CD4-positive, alpha-beta T cell treated with Interleukin-6 at 100 ng/mL for 8 hours (primary cell): ENCODE data around the gene DYNC2H1.

ENCODE experiments used
- DNase-seq: peaks from one replicate; pipeline ENCODE4 v3.0.0-alpha.2; 2020; ENCODE audit warnings: mixed read lengths, low spot score

Gene DYNC2H1

DNA sequence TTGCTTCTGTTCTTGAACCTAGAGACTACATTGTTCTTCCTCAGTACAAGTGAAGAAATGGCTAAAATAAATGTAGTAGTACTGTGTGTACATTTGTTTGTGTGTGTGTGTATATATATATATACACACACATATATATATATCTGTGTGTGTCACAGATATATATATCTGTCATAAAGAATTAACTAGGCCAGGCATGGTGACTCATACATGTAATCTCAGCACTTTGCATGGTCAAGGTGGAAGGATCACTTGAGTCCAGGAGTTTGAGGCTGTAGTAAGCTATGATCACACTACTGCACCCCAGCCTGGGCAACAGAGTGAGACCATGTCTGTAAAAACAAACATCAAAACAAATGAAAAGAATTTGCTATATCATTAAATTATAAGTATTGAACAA is 164.8 kb downstream of the DYNC2H1 start:
- DNase-seq: no peak

DNA sequence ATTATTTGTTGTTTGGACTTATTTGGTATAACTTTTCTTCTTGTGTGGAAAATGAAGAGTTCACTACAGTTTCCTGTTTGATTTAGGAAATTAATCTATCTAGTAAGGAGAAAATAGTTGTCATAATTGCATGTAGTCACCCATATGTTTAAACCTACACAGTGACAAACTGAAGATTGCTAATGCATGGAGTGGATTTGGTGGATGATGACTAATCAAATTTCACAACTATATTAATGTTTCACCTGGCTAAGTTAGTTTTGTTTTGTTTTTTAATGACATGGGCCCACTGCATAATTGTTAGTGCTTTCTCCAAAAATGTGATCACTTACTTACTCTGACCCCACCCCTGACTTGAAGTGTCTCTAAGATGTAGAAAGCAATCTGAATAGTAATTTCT is 170.6 kb downstream of the DYNC2H1 start:
- no peak for DNase-seq

DNA sequence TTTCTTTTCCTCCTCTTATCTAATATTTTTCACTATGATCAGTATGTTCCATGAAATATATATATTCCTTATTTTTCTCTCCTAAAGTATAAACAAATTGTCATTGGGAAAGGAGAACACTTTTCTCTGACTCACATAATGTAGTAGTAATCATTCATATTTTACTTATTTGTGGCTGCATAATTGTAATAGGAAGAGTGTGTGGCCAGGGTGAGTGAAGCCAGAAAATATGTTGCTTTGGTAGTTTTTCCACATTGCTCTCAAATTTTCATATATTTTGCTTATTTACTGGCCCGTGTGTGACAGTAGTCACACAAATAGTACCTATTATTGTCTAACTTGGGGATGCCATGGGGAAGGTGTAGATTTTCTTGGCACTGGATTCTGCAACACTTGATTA is 172.1 kb downstream of the DYNC2H1 start:
- no peak for DNase-seq

DNA sequence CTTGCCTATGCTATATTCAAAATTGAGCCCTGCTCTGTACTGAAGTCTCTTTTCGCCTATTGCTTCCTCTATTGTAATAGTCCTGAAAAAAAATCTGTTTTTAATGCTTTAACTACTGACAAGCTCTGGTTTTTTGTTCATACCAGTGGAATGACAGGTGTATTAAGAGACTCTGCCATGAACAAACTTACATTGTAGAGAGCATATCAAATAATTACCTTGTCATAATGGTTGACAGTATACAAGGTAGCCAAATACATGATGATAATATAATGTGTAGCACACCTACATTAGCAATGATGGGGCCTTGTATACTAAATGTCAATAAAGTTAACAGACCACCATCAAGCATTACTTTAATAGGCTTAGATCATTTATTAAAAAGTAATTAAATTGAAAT is 175.0 kb downstream of the DYNC2H1 start:
- DNase-seq: no peak

DNA sequence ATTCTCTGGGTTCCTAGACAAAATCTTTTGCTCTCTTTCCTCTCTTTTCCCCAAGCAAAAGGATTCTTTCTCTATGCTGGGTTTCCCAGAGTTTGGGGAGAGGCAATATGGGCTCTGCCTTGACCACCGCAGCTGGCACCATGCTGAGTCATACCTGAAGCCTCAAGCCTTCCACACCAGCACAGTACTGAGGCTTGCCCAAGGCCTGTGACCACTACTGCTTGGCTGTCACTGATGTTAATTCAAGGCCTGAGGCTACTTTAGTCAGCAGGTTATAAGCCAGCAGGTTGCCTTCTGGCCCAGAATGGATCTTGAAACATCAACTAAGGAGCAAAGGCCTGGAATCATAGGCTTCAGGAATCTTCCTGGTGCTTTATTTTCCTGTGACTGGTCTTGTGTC is 185.3 kb downstream of the DYNC2H1 start:
- no peak for DNase-seq

DNA sequence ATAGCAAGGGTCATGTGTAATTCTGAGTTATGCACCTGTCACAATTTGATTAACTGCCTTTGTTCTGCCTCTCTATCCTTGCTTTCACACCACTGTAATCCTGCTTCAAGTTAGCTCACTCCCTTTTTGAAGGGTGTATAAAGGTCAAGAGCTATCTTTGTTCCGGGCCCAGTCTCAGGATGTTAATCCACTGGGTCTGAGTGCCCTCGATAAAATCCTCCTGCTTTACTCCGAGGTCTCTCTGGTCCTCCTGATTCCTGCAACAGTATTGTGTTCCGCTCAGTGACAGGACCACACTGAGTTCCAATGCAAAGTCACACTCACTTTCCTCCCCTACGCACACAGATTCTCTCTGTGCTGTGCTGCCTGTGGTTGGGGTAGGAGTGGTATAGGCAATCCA is 186.5 kb downstream of the DYNC2H1 start:
- DNase-seq: no peak

DNA sequence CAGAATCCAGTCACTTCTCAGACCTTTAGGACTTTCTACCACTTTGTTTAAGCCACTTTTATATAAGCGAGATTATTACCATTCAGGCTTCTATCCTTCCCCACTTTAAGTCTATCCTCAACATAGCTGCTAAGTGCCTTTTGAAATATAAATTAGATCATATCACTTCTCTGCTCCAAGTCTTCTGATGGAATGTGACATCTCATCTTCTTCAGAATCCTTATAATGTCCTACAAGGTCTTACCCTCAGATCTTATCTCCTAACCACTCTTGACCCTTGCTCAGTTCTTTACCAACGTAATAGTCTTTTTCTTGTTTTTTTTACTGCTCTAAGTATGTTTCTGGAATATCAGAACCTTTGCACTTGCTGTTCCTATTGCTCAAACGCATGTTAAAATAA is 188.7 kb downstream of the DYNC2H1 start:
- no peak for DNase-seq

DNA sequence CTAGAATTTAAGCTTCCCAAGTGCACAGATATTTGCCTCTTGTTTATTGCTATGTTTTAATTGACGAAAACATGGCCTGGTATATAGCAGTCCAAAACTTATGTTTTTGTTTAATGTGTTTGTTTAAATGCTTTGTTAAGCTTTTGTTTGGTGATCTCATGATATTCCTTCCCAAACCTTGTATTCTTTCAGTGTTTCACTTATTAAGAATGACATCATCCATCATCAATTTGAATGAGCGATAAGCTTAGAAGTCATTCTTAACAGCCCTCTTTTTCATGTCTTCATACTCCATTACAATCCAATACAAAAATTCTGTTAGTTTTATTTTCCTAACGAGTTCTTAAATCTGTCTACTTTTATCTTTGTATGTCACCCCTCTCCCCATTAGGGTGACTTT is 206.0 kb downstream of the DYNC2H1 start:
- no peak for DNase-seq

DNA sequence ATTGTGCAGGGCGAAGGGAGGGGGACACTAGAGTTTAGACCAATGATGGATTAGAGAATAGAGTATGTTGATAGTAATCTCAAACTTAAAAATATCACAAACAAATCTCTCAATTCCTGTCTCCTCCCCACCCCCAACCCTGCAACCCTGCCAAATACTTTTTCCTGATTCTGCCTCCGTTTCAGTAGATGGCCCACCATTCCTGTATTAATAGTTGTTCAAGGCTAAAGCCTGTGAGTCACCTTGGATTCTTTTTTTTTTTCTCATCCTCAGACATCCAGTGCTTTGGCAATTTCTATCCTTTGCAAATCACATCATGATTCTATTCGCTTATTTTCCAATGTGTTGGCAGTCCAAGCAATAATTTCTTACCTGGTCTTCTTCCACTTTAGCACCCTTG is 207.9 kb downstream of the DYNC2H1 start:
- no peak for DNase-seq

DNA sequence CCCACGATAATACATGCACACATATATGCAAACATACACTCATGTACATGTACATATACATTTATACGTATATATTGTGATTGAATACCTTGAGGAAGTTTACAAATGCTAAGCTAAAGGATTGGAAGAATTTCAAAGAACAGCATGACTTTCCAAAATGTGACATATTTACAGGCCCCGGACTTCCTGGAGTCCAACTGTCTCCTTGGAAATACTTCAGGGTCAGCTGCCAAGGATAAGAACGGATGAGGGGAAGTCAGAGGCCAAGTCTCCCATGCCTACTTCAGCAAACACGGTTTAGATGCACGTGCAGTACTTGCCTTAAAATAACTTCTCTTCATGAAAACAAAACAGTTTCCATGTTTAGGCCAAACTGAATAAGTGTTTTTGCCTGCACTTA is 213.6 kb downstream of the DYNC2H1 start:
- no peak for DNase-seq

DNA sequence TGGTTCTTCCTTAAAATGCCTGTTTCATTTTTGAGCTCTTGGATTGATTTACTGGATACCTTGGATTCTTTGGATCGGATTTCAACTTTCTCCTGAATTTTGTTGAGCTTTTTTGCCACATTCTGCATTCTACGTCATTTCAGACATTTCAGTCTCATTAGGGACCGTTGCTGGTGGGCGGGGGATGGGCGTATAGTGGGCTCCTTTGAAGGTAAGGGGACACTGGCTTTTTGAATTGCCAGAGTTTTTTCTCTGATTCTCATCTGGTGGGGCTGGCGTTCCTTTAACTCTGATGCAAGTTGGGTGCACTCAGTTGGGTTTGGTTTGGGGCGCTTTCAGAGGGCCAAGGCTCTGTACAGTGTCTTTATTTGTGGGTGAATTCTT is 216.5 kb downstream of the DYNC2H1 start:
- DNase-seq: no peak

DNA sequence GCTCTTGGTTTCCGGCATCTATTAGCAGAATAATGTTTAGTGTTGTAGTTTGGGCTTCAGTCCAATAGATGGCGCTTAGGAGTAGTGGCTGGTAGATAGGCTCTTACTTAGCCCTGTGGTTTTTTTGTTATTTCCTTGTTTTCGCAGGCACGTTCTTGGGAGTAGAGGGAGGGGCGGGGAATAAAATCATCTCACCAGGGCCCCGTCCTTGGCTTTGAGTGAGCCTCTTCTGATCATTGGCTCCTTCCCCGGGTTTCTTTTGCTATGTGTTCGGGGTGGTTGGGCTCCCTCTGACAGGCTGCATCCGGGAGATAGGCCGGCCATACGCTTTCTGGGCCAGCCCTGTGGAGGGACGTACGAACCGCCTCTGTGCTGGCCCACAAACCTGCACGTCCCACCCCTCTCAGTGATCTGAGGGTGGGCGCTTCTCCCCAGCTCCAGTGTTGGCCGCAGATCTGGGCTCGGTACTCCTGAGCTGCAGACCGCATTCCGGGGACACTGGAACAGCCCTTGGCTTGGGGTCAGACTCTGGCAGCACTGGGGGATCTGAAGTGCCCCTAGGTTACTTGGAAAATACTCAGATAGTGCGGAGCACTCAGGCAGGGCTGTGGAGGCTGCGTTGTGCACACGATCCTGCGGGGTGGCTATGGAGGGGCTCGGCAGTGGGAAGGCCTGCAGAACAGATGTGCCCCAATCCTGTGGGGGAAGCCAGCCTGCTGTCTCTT is 217.0 kb downstream of the DYNC2H1 start:
- peak; percentile 30 for DNase-seq

DNA sequence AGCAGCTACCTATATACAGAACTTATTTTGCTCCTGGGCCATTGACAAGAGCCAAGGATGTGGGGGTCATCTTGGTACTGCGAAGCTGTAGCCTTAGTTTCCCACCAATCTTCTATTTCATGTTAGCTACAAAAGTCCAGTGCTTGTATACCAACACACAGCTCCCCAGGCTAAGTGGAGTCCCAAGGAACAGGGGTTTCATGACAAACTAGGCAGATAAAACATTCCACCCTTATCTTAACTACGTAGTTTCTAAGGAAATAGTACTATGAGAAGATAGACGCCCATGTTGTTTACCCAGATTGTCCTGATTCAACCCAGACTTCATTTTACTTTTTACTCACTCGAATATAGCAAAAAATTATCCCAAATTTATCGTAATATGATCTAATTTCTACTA is 218.5 kb downstream of the DYNC2H1 start:
- DNase-seq: no peak

DNA sequence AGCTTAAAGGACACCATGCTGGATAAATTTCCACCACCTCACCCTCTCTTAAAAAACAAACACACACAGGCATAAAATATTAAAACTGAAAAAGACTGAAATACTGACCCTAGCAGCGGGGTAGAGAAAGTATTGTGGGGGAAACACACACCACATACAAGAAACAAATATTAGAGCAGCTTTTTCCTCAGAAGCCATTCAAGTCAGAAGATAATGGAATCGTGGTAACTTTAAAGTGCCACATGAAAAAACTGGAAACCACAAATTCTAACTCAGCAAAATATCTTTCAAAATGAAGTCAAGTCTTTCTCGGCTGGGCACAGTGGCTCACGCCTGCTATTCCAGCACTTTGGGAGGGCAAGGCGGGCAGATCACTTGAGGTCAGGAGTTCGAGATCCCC is 223.2 kb downstream of the DYNC2H1 start:
- no peak for DNase-seq

DNA sequence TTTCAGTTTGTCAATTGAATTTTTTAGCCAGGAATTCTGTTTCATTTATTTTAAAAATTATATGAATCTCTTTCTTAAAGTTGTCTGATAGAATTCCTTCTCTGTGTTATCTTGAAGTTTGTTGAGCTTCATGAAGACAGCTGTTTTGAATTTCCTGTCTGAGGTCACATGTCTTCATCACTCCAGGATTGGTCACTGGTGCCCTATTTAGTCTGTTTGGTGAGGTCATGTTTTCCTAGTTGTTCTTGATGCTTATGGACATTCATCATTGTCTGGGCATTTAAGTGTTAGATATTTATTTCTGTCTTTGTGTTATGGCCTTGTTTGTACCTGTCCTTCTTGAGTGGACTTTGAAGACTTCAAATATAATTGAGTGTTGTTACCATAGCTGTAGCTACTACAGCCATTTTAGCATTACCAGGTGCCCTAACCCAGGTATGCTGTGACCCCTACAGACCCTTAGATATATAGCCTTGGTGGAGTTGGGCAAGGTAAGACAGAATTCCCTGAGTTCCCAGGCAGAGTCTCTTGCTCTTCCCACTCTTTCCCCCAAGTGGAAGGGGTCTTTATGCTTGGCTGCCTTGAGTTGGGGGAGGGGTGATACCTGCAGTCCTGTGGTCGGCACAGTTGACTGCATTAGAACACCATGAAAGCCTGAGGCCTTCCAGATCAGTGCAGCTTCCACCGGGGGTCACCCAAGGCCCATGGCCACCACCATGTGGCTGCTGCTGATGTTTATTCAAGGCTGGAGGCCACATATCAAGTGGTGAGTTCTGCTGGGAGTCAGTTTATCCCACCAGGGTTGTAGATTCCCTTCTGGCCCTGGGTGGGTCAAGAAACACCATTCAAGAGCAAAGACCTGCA is 229.6 kb downstream of the DYNC2H1 start:
- DNase-seq: no peak

DNA sequence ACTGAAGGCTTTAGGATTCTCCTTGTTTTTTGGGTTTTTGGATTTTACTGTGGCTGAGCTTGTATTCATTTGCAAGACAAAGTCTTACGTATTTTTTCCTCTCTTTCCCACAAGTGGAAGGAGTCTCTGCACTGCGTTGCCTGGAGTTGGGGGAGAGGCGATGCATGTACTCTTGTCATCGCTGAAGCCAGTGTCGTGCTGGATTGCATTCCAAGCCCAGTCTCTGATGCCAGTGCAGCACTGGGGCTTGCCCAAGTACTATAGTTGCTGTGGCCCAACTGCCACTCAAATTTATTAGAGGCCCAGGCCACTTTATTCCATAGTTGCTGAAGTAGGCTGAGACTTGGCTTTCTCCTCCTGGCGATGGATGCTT is 230.2 kb downstream of the DYNC2H1 start:
- DNase-seq: no peak

DNA sequence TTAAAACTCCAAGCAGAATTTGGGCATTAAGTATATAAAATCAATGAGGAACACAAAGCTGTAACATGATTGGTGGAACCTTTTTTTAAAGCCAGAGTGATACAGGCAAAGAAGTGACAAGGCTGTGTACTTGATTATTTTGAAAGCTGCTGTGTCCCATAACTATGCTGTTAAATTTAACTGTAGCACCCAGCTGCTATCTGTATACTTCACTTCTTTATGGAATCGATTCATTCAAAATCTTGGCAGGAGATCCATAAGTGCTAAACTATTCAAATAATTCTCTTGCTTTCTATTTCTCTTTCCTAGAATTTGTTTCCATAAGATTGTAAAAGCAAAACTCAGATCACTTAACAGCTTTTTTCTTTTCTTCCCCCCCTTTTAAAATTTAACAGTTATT is 231.7 kb downstream of the DYNC2H1 start:
- no peak for DNase-seq

DNA sequence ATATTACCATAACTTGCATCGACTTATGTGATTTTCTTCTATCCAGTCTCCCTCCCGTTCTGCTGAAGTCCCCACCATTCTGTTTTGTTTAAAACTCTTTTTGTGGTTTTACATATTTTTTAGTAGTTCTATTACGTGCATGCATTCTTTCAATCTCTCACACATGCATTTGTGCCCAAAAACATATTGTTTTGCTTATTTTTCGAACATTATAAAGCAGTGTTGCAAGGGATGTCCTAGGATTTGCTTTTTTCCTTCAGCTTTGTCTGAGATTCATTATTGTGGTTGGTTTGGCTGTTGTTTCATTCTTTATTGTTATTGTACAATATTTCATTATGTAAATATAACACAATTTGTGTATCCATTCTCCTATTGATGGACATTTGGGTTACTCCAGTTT is 235.7 kb downstream of the DYNC2H1 start:
- no peak for DNase-seq

DNA sequence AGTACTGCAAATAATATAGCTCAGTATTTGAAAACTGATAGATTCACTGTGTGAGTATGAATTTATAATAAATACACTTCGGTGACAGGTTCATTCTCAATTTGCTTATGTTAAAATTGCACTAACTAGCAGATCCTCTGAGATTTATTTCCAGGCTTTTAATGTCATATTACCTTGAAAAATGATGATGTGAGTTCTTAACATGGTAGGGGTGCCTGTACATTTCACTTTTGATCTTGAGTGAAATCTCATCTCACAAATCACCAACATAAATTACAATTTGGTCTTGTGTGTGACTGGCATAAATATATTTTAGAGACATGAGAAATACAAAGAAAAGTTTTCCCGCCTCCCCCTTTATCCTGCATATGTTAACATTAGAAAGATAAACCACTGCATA is 240.4 kb downstream of the DYNC2H1 start:
- no peak for DNase-seq

DNA sequence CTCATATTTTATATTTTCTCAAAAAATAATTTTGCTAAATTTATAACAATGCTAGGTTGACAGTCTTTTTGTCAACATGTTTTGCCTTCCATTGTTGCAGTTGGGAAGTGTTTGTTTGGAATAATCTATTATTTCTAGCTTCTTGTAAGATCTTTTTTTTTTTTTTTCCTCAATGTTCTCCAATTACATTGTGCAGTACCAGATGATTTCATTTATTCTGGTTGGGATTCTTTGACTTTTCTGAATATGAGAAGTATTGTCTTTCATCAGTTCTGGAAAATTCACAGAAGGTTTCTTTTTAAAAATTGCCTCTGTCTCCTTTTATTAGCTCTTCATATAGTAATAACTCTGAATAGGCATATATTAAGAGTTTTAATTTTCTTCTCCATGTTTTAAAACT is 245.4 kb downstream of the DYNC2H1 start:
- DNase-seq: no peak

DNA sequence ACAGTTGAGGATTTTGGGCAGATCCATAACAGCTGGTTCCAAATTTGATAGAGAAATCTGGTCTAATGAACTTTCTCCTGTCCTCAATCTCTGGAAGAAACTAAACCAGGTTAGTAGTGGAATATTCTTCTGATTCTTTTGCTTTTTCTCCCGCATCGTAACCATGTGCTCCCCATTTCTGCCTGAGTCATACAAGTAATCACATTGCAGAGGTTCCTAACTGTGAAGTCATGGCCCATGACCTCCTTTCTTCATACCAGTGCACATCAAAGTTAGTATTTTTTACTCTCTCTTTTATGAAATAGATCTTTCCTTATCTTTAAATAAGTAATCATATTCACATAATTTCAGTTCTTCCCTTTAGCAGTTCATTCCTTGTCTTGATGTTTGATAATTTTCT is 249.0 kb downstream of the DYNC2H1 start:
- DNase-seq: no peak

DNA sequence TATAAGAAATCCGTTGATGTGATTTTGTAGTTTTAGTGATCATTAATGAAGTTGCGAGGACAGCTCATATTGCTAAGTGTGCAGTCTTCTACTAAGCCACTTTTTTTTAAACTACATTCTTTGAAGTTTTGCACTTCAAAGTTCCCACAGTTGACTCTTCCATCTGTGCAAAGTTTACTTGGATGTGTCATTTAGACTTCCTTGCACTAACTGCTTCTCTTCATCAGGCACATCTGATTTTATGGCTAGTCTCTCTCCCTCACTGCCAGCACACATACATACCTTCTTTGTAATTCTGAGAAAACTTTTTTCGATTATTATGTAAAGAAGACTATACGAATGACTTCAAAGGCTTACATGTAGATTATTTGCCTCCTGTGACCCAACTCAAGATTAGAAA is 250.0 kb downstream of the DYNC2H1 start:
- no peak for DNase-seq

DNA sequence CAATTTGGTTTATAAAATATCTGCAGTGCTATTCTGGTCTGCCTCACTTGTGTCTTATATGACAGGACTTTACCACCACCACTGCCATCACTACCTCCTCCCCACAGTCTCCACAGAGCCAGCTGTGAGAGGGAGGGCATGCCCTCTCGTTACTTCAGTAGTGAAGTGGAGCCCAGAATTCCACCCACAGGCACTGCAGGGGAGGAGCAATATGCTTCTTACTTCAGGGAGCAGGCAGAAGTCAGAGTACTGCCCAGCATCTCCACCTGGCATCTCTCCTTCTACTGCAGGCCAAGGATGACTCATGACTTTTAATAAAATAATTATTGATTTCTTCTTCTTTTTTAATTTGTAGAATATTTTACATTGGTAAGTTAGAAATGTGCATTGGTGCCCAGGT is 255.5 kb downstream of the DYNC2H1 start:
- no peak for DNase-seq

DNA sequence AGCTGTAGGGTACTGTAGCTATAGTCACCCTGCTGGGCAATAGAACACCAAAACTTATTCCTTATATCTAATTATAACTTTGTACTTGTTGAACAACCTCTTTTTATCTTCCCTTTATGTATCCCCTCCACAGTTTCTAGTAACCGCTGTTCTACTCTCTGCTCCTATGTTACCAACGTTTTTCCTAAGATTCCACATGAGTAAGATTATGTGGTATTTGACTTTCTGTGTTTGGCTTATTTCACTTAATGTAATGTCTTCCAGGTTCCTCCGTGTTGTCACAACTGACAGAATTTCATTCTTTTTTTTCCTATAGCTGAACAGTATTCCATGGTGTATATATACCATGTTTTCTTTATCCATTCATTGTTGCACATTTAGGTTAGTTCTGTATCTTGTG is 258.4 kb downstream of the DYNC2H1 start:
- DNase-seq: no peak
